GM18517 (cell line): ENCODE results near the gene SHROOM3.

Experiments
- ATAC-seq: cut with Tn5 transposase; IDR thresholded peaks from one replicate; pipeline ENCODE4 v1.9.1; 2021; ENCODE audit warnings: mild to moderate bottlenecking, moderate library complexity; ENCODE audit not compliant: unreplicated experiment

Gene SHROOM3

GRCh38 chr4:76535603-76536372 is 100.8 kb downstream of the SHROOM3 start:
- no peak for ATAC-seq

GRCh38 chr4:76536373-76536689 is 101.3 kb downstream of the SHROOM3 start:
- no peak for ATAC-seq

DNA sequence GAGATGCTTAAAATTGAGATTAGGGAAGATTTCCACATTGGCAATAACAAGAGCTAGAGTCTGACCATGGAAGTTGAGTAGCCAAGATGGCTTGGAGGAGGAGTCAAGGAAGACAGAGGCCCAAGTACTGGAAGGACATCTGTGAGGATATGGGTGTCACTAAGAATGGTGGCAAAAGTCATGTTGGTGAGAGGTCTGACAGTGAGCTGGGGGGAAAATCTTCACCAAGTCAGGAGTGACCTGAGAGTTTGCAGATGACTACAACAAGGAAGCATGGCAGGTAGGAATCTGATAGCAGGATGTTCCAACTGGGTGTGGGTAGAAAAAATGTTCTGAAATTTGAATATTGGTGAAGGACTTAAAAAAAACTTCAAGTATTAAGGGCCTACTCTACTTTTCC is 103.3 kb downstream of the SHROOM3 start:
- no peak for ATAC-seq

DNA sequence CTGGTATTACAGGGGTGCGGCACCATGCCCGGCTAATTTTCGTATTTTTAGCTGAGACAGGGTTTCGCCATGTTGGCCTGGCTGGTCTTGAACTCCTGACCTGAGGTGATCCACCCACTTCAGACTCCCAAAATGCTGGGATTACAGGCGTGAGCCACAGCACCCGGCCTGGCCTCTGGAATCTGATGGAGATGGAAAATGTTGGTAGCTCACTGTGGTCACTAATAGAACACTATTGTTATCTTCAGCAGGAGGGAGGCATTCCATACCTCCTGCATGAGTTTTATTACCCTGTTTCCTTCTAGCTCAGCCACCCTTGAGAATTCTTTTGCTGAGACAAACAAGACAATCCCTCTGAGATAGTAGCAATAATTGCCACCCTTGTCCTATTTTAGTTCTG is 105.0 kb downstream of the SHROOM3 start:
- no peak for ATAC-seq

DNA sequence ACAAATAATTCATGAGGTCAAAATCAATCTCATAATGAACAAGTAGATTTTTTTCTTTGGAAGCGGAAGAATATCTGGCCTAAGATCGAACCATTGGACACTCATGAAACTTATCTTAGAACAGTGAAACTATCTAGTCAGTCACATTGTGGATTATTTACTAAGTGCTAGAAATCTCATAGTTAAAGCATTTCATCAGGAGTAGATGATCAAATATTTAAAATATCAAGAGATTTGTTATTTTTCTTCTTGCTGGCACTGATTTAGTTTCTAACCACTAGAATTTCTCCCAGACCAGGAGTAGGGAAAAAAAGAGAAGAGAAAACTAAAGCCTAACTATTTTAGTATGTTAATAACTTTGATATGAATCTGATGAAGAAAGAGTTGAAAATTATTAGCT is 105.5 kb downstream of the SHROOM3 start:
- no peak for ATAC-seq

DNA sequence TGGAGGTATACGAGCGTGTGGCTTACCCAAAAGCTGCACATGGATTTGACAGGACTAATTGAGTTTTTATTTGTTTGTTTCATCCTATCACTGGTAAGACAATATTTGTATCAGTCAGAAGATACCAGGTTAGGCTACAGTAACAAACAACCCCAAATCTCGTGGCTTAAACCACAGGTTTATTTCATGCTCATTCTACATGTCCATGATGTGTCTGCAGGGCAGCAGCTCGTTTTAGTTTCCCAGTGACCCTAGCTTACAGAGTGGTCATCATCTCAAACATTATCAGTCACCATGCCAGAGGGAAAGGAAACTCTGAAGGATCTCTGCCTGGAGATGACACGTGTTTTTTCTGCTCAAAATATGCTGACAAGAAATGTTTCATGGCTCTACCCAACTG is 108.3 kb downstream of the SHROOM3 start:
- no peak for ATAC-seq

GRCh38 chr4:76544725-76545124 is 109.7 kb downstream of the SHROOM3 start:
- ATAC-seq, result no peak

DNA sequence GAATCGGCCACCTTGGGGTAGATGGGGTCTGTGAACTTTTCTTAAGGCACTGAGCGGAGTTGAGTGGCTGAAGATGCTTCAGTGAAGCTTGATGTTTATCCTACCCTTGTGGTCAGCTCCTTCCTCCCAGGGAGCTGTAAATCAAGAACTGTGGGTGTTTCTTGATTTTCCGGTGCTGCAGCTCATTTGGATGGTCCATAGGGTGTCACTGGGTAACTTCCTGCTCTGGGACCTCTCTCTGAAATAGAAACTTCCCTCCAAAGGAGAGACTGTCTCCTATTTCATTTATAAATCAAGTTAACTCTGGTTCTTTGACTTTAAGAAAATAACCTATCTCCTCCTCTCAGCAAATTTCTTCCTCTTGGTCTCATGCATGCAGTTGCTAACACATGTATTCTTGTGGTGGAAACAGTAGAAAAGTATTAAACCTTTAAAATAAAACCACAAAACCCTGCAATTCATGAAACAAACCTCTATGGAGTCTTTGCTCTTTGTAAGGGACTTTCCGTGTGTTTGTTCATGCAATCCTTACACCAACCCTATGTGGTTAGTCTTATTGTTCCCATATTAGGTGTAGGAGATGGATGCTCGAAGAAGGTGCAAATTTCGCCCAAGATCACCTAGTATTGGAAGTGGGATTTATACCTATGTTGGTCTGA is 110.3 kb downstream of the SHROOM3 start:
- ATAC-seq, result no peak

DNA sequence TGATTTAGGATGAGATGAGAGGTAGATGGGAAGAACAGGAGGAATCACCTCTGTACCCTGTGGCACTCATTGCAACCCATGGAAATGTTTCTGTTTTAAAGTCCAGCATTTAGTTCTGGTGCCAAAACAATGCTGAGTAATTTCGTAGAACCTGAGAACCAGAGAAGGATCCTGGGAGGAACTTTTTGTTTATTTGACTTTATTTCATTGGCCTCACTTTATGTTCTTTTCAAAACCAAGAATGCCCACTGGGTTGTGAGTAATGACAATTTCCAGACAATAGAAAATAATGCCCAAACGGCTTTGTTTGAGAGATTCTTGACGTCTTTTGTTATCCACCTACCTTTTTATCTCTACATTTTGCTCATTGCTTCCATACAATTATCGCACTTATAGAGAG is 111.3 kb downstream of the SHROOM3 start:
- ATAC-seq, result no peak

DNA sequence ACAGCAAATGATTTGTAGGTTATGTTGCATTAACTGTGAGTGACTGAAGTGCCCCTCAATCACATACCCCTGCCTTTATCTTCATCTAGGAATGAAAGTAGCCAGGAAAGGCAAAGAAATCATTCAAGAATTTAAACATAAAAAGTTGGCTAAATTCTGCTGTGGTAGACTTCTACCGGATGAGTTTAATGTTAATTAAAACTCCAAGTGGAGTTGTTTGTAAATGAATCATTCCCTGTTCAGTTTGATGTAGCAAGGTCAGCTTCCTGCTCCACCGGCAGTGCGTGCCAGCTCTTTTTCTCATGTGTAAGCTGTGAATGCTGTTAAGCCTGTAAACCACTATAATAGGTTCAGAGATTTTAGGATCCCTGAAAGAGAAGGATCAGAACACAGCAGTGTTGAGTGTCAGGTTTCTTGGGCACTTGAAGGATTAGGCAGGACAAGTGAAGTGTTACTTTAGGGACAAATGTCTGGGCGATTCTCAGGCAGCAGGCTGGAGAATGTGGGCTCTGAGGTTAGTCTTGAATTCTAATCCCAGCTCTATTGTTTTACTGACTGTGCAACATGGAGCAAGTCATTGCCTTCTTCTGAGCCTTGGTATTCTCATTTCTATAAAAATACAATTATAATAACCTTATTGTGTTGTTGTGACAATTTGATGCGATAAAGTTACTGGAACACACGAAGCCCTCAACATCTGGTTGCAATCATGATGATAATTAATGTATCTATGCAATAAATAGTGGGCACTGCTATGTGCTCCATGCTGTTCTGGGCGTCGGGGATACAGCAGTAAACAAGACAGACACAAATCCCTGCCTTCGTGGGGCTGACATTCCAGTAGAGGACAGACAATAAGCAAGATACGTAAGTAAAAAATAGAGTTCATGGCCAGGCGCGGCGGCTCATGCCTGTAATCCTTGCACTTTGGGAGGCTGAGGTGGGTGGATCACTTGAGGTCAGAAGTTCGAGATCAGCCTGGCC is 112.0 kb downstream of the SHROOM3 start:
- no peak for ATAC-seq

- ATAC-seq, result no peak
Observed at GRCh38 chr4:76548704-76549103, 113.7 kb downstream of the SHROOM3 start.

DNA sequence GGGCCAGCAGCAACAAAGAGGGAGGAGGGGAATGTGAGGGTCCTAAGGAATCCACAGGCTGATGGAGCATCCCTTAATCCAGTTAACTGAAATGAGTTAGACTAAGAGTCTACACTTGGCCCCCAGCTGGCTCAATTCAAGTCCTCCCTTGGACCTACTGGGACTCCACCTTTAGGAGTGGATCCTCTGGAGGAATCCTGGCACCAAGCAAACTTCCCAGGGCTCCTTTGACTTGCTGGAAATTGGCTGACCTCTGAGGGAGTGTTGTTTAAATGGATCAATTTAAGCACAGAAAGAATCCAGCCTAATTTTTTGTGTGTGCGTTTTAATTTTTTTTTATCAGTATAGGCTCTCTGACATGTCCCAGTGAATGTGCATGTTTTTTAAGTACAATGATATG is 114.7 kb downstream of the SHROOM3 start:
- ATAC-seq, result no peak

DNA sequence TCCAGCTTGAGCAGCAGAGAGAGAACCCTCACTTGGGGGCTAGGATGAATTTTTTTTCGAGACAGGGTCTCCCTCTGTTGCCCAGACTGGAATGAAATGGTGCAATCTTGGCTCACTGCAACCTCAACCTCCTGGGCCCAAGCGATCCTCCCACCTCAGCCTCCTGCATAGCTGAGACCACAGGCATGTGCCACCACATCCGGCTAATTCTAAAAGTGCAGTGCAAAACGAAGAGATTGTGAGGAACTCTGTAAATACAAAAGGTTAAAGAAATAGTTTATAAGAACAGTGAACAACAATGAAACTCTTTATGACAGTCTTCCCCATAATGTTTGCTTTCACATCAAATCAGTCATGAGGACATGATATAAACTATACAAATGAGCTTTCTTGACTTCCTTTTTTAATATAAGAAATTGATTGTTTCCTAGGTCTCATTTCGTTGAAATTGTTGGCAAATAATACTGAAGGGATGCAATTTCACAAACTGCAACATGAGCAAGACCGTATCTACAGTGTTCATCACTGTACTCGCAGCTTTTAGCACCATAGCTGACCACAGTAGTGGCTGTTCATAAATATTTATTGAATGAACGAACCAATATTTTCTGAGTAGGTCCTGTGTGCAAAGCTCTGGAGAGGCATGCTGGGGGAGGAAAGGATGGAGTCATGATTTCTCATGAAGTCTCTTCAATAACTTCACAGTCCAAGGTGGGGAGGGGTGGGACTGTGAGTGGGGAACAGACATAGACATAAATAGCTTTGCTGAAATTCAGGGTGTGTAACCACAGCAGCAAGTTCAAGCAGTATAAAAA is 116.1 kb downstream of the SHROOM3 start:
- no peak for ATAC-seq

DNA sequence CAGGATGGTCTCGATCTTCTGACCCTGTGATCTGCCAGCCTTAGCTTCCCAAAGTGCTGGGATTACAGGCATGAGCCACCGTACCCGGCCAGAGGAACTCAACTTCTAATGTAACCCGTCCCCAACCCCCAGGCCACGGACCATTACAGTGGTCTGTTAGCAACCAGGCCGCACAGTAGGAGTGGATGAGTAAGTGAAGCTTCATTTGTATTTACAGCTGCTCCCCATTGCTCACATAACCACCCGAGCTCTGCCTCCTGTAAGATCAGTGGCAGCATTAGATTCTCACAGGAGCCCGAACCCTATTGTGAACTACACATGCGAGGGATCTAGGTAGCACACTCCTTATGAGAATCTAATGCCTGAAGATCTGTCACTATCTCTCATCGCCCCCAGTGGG is 119.6 kb downstream of the SHROOM3 start:
- ATAC-seq, result no peak

- ATAC-seq, result no peak
Observed at GRCh38 chr4:76556452-76556851, 121.4 kb downstream of the SHROOM3 start.

DNA sequence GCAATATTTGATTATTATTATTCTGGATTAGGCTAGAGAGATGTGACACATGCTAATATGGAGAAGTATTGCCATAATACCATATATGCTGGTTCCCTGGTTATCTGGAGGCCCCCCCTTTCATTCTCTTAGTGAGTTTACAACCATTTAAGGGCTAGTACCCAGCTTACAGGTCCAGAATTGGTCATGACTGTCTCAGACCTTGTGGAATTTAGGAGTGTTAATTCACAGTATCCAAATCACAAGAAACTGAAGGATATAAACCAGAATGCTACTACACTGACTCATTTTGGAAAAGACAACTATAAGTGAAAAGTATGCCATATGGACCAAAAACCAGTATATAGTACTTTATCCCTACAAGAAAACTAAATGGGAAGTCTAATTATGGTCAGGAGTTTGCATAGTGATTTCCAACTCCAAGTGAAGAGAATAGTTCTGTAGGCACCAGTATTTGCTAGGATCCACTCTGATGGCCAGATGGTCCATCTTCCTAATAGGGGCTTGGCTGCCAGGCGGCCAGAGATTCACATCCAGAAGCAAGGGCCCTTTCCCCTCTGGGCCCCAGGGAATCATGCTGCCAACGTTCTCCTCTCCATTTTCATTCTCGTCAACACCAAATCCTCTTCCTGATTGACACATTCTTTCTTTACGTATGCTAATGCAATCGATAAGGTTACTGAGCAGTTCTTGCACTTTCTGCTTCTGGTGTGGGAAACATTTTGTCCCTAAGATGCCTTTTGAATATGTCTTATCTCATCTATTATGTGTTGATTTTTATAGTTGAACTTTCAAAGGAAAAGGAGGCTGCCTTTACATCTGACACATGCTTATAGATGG is 123.6 kb downstream of the SHROOM3 start:
- no peak for ATAC-seq

DNA sequence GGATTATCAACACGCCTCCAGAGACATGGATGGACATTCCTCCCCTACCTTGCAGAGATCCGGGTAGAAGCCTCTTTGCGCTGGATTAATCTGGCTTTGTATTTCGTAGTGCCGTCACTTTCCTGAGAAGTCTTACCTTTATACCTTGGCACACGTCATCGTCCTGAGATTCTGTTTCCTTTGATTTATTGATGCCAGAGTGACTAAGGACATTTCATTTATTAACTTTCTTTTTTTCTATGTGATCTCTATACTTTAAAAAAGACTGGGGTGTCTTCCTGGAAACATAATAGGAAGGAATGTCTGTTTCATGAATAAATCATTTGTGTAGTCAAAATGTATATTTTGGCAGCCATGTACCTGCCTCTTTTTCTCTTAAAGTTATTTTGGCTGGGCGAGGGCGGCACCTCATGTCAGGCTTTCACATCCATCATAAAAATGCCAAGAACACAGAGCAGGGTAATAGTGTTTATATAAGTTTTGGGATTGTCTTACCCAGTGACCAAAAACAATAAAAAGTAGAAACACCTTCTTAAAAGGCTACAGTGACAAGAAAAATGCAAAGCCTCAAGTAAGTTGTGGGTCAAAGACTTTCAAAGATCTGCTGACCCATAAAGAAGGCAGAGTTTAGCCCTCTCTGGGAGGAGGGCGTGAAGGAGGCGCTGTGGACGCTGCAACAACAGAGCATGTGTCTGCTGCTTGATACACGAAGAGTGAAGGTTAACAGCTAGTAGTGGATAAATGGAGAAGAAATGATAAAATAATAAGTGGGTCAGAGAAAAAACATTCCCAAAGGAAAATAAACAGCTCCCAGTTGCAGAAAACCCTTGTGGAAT is 124.4 kb downstream of the SHROOM3 start:
- no peak for ATAC-seq

DNA sequence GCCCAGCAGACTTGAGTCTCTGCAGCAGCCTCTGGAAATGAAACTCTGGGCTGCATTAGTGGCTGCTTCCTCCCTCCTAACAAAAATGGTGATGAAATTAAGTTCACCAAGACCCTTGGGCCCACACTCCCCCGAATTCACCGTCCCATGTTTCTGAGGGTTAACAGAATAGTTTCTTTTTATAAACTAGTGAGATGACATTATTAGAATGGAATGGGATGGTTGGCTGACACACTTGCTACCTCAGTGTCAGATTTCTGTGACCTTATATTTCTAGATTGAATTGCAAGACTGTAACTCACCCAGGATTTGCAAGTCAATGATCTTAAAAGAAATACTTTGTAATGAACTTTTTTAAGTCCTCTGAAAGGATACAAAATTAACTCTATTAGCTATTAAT is 127.1 kb downstream of the SHROOM3 start:
- ATAC-seq, result no peak

GRCh38 chr4:76562836-76563453 is 127.9 kb downstream of the SHROOM3 start:
- no peak for ATAC-seq
